GM23338 (cell line): ENCODE measurements around the gene EIF4G3. TPM values are rescaled to one million over a fixed set of nuclear protein-coding genes. Genes with fewer than 3 reads are reported as not detected.

Experiments
- ATAC-seq: fragments of 200-7000 bp; cut with Tn5 transposase; 3 replicates; pipeline ENCODE4 v1.9.1; 2020
- DNase-seq: peaks from one replicate; pipeline ENCODE4 v3.0.0-alpha.2; 2015; ENCODE audit warnings: low spot score
- H2AFZ ChIP-seq: fragments of 200-600 bp; sonication (generic); 2 replicates; pipeline ENCODE4 v1.8.0; 2016; ENCODE audit warnings: antibody characterized with exemption, mild to moderate bottlenecking, moderate library complexity
- H3F3A ChIP-seq: fragments of 200-600 bp; sonication (generic); replicated peaks from 2 replicates; pipeline ENCODE4 v1.8.0; 2017; ENCODE audit warnings: antibody characterized with exemption, mixed run types, low read depth
- H3K27ac ChIP-seq: fragments of 200-600 bp; sonication (generic); 2 replicates; pipeline ENCODE4 v1.6.1; 2016; ENCODE audit warnings: low read depth
- H3K27me3 ChIP-seq: fragments of 200-600 bp; sonication (generic); 2 replicates; pipeline ENCODE4 v1.8.0; 2016; ENCODE audit warnings: mild to moderate bottlenecking, mixed run types, moderate library complexity; ENCODE audit not compliant: insufficient read depth
- H3K36me3 ChIP-seq: fragments of 200-600 bp; sonication (generic); 2 replicates; pipeline ENCODE4 v1.8.0; 2016; ENCODE audit warnings: mild to moderate bottlenecking; ENCODE audit not compliant: insufficient read depth
- H3K4me1 ChIP-seq: fragments of 200-600 bp; sonication (generic); 2 replicates; pipeline ENCODE4 v1.8.0; 2016; ENCODE audit warnings: mild to moderate bottlenecking, moderate library complexity; ENCODE audit not compliant: insufficient read depth
- H3K4me2 ChIP-seq: fragments of 200-600 bp; sonication (generic); 2 replicates; pipeline ENCODE4 v1.7.1; 2017; ENCODE audit warnings: mixed run types
- H3K4me3 ChIP-seq: fragments of 200-600 bp; sonication (generic); 2 replicates; pipeline ENCODE4 v1.6.1; 2016; ENCODE audit warnings: mixed run types
- H3K79me2 ChIP-seq: fragments of 200-600 bp; sonication (generic); replicated peaks from 2 replicates; pipeline ENCODE4 v1.8.0; 2017; ENCODE audit warnings: mild to moderate bottlenecking; ENCODE audit not compliant: insufficient read depth
- H3K9me2 ChIP-seq: fragments of 200-600 bp; sonication (generic); 2 replicates; pipeline ENCODE4 v1.8.0; 2017; ENCODE audit not compliant: insufficient read depth
- H4K20me1 ChIP-seq: fragments of 200-600 bp; sonication (generic); replicated peaks from 2 replicates; pipeline ENCODE4 v1.8.0; 2017; ENCODE audit warnings: mild to moderate bottlenecking; ENCODE audit not compliant: insufficient read depth
- H3K27ac Mint-ChIP-seq: 2 replicates; pipeline ENCODE4 v1.8.0; 2020; ENCODE audit warnings: inconsistent platforms, mild to moderate bottlenecking, moderate library complexity, mixed read lengths
- H3K27me3 Mint-ChIP-seq: 3 replicates; pipeline ENCODE4 v1.8.0; 2022; ENCODE audit warnings: low read depth, mild to moderate bottlenecking, moderate library complexity, mixed read lengths, inconsistent platforms; ENCODE audit not compliant: insufficient read depth, poor library complexity
- H3K36me3 Mint-ChIP-seq: 3 replicates; pipeline ENCODE4 v1.8.0; 2021; ENCODE audit warnings: low read depth, mild to moderate bottlenecking, inconsistent platforms, moderate library complexity, mixed read lengths
- H3K4me1 Mint-ChIP-seq: 3 replicates; pipeline ENCODE4 v1.8.0; 2020; ENCODE audit warnings: mild to moderate bottlenecking, inconsistent platforms, mixed read lengths
- H3K4me3 Mint-ChIP-seq: 3 replicates; pipeline ENCODE4 v1.8.0; 2021; ENCODE audit warnings: moderate library complexity, mild to moderate bottlenecking, inconsistent platforms, mixed read lengths
- H3K9me3 Mint-ChIP-seq: 3 replicates; pipeline ENCODE4 v1.8.0; 2020; ENCODE audit warnings: moderate library complexity, mild to moderate bottlenecking, inconsistent platforms, mixed read lengths
- CREB1 ChIP-seq: fragments of 250-450 bp; sonication (Bioruptor Pico); IDR thresholded peaks from 2 replicates; pipeline ENCODE4 v1.5.0; 2020; ENCODE audit warnings: low read depth, mild to moderate bottlenecking, moderate library complexity
- CTCF ChIP-seq, 2 experiments: fragments of 200-600 bp in 1 of 2; sonication (generic) in 1 of 2; conservative IDR thresholded peaks; 2 replicates each; pipeline versions ENCODE4 v1.5.1 to v1.6.1; 2016 to 2017; ENCODE audit warnings: antibody characterized with exemption in 2 of 2, low read depth in 2 of 2, mild to moderate bottlenecking in 2 of 2, moderate library complexity in 1 of 2
- ETS1 ChIP-seq: IDR thresholded peaks from 2 replicates; pipeline ENCODE4 v1.6.1; 2016; ENCODE audit warnings: antibody characterized with exemption
- EZH2 ChIP-seq: fragments of 200-600 bp; sonication (generic); IDR thresholded peaks from one replicate; pipeline ENCODE4 v1.8.0; 2017; ENCODE audit warnings: antibody characterized with exemption, mild to moderate bottlenecking, low read depth; ENCODE audit not compliant: unreplicated experiment
- EZH2phosphoT487 ChIP-seq: fragments of 200-600 bp; sonication (generic); IDR thresholded peaks from one replicate; pipeline ENCODE4 v1.8.1; 2018; ENCODE audit warnings: antibody characterized with exemption; ENCODE audit not compliant: unreplicated experiment
- JUNB ChIP-seq: IDR thresholded peaks from one replicate; pipeline ENCODE4 v1.6.1; 2016; ENCODE audit warnings: antibody characterized with exemption; ENCODE audit not compliant: unreplicated experiment
- NANOG ChIP-seq: IDR thresholded peaks from 2 replicates; pipeline ENCODE4 v1.6.1; 2016; ENCODE audit warnings: antibody characterized with exemption, borderline replicate concordance
- POLR2AphosphoS5 ChIP-seq: IDR thresholded peaks from 2 replicates; pipeline ENCODE4 v1.6.1; 2016; ENCODE audit warnings: antibody characterized with exemption, low read depth
- REST ChIP-seq: IDR thresholded peaks from one replicate; pipeline ENCODE4 v1.6.1; 2018; ENCODE audit warnings: antibody characterized with exemption; ENCODE audit not compliant: unreplicated experiment
- STAT1 ChIP-seq: IDR thresholded peaks from one replicate; pipeline ENCODE4 v1.6.1; 2016; ENCODE audit warnings: antibody characterized with exemption; ENCODE audit not compliant: unreplicated experiment
- ZNF114 ChIP-seq: fragments of 250-450 bp; sonication (Bioruptor Pico); IDR thresholded peaks from 2 replicates; pipeline ENCODE4 v1.5.0; 2020; ENCODE audit warnings: mild to moderate bottlenecking, moderate library complexity
- ZNF331 ChIP-seq: fragments of 250-450 bp; sonication (Bioruptor Pico); IDR thresholded peaks from 2 replicates; pipeline ENCODE4 v1.5.0; 2020; ENCODE audit warnings: low read depth, mild to moderate bottlenecking, moderate library complexity
- ZNF462 ChIP-seq: fragments of 250-450 bp; sonication (Bioruptor Pico); IDR thresholded peaks from 2 replicates; pipeline ENCODE4 v1.5.0; 2020; ENCODE audit warnings: mild to moderate bottlenecking, moderate library complexity
- polyA plus RNA-seq: library from polyadenylated mRNA; unstranded; fragments of >200 nt; fragmentation: Nextera tagmentation; extraction: Ambion mirVana; gene quantifications from 2 replicates; pipeline ENCODE4 v1.2.1, GENCODE V29; 2016
- total RNA-seq: library from RNA; depleted of rRNA; stranded (reverse); fragments of >200 nt; shearing (Covaris generic); gene quantifications from 2 replicates; pipeline ENCODE4 v1.2.3, GENCODE V29; 2014

EIF4G3 gene
- total and polyA plus RNA-seq, 2 experiments from 2014 or later = 37.9 to 68.1 TPM

- no peak overlapping the region for H3K4me3 Mint-ChIP-seq
- H3K9me3 Mint-ChIP-seq = no peaks in the 10 kb centered on the region
- H3K27ac Mint-ChIP-seq = no peak overlapping the region
- H3K27me3 Mint-ChIP-seq = peaks cover 2% of the 10 kb centered on the region
- peaks cover 3% of the 10 kb centered on the region; the same call in 1 of the 3 replicates for H3K4me1 Mint-ChIP-seq
- H3K4me3 ChIP-seq = no peak overlapping the region
- no peaks in the 10 kb centered on the region for H3K36me3 Mint-ChIP-seq
- H4K20me1 ChIP-seq = peaks cover 17% of the 10 kb centered on the region; the same call in 1 of the 2 replicates
- H3K36me3 ChIP-seq = no peaks in the 10 kb centered on the region
- H3F3A ChIP-seq = no peaks in the 10 kb centered on the region
- H3K27ac ChIP-seq = no peak overlapping the region
- no peak for ATAC-seq
- no peaks in the 10 kb centered on the region for H3K4me1 ChIP-seq
- H3K4me2 ChIP-seq = no peak overlapping the region
- TF ChIP-seq CREB1 (no peak), EZH2phosphoT487 (no peak), POLR2AphosphoS5 (no peak), JUNB (no peak), CTCF (conservative IDR thresholded peaks at IDR 0.05; ENCODE audit: low read depth in 2 of 2) (no peak), ETS1 (no peak), EZH2 (no peak), NANOG (no peak), ZNF331 (CRISPR knock-in tag) (no peak), ZNF462 (CRISPR knock-in tag) (no peak), STAT1 (no peak), REST (no peak), ZNF114 (no peak)
- no peak overlapping the region for H2AFZ ChIP-seq
- no peaks in the 10 kb centered on the region for H3K27me3 ChIP-seq
- no peak for DNase-seq
- H3K9me2 ChIP-seq = no peaks in the 10 kb centered on the region
- H3K79me2 ChIP-seq = peaks cover 44% of the 10 kb centered on the region
Measured at GRCh38 chr1:21005466-21006239, 171.0 kb downstream of the EIF4G3 start.
